Measurements from ENCODE around the gene IER5.
A peak's percentile ranks its signal among the peaks of the same experiment; 100 is the strongest.
"Not testable (repeated sequence)": the region's sequence is repeated elsewhere in the genome, so short reads cannot be mapped to it uniquely, and the experiment has no call there.

The IER5 gene

GRCh38 chr1:181088079-181089016 is at the start of gene IER5:
IER5 (plus strand) TSS chr1:181088700; CDS start chr1:181088903, 203 bp downstream.
- DNase-seq, result peak; percentile 96

DNA sequence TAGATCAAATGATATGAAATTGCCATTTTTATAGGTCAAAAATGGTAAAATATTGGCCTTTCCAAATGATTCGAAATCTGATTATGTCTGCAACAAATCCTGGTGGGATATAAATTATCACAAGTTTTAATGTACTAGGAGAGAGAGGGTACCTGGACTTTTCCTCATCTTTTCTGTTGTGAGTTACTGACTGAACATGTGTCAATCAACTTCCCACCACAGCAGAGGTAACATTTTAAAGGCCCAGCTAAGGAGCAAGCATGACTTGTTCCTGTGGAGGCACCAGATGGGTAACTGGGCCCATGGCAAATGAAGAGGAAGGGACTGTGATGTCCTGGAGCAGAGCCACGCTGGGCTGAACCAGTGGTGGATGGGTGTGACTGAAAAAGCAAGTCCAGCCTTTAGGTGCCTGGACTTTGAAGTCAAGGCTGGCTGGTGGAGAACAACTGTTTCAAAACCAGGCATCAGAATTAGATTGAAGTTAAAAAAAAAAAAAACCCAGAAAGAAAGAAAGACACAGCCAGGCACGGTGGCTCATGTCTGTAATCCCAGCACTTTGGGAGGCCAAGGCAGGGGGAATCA is 48.1 kb upstream of the IER5 start:
- no peak for DNase-seq

DNA sequence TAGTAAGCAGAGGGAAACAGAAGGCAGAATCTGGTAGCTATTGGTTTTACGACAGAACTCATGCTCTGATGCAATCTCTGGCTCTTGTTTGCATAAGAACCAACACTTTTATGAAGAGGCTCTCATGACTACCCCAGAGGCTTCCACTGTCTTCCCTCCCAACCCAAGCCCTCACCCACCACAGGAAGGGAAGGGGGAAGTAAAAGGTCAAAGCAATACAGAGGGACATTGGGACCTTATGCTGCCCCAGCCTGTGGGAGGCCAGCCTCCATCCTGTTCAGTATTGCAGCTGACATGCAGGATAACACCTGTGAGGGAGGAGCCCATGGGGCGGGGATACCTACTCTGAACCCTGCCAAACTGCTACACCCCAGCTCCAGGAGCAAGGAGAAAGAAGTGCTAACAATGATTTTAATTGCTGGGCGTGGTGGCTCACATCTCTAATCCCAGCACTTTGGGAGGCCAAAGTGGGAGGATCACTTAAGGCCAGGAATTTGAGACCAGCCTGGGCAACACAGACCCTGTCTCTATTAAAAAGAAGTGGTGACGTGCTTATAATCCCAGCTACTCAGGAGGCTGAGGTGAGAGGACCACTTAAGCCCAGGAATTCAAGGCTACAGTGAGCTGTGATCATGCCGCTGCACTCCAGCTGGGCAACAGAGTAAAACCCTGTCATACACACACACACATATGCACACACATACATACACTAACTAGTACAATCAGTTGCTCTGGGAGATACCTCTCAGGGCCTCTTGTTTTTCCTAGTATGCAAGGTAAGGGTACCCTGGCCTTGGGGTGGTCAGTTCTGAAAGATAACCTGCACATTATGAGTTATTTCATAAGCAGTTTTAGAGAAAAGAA is 45.2 kb upstream of the IER5 start:
- no peak for DNase-seq

GRCh38 chr1:181044449-181044966 is 44.0 kb upstream of the IER5 start:
- peak; percentile 49 for DNase-seq

DNA sequence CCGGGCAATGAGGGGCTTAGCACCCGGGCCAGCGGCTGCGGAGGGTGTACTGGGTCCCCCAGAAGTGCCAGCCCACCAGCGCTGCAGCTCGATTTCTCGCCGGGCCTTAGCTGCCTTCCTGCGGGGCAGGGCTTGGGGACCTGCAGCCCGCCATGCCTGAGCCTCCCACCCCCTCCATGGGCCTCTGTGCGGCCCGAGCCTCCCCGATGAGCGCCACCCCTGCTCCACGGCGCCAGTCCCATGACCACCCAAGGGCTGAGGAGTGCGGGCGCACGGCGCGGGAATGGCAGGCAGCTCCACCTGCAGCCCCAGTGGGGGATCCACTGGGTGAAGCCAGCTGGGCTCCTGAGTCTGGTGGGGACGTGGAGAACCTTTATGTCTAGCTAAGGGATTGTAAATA is 42.6 kb upstream of the IER5 start:
- DNase-seq, result not testable (repeated sequence)

DNA sequence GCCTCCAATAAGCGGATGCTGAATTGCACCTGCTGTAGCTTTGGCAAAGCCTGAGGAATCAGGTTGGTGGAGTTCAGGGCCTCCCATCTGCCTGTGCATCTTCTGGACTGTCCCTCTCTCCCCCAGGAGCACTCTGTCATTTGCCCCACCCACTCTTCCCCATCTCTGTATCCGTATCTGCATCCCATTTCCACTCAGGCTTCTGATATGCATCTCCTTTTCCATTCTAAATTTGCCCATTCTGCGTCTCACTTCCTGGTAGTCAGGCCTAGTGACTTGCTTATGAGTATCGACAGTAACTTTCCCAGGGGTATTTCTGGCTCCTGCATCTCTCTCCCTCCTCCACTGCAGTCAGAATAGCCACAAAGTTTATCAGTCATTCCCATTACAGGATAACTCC is 39.1 kb upstream of the IER5 start:
- DNase-seq, result no peak

GRCh38 chr1:181050922-181051321 is 37.6 kb upstream of the IER5 start:
- DNase-seq, result no peak

GRCh38 chr1:181056560-181056959 is 31.9 kb upstream of the IER5 start:
- no peak for DNase-seq

GRCh38 chr1:181057079-181057478 is 31.4 kb upstream of the IER5 start:
- DNase-seq, result no peak

- no peak for DNase-seq
These were observed 29.1 kb upstream of the IER5 start for GRCh38 chr1:181059435-181059834.

GRCh38 chr1:181060066-181060465 is 28.4 kb upstream of the IER5 start:
- DNase-seq, result no peak

DNA sequence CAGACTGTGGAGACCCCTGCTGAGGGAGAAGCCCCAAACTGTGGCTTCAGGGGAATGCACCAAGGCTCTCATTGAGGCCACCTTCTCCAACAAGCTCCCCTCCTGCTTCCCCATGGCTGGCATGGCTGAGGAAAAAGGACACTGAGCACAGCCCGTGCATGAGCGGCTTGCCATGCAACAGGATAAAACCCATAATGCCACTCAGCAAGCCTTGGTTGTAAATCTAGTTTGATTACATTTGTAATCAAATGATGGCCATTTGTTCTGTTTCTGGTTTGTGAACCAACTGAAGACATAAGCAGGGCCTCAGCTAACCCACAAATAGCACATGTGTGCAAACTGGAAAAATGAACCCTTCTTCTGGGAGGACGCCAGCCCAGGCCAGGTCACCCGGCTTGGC is 27.6 kb upstream of the IER5 start:
- DNase-seq, result not testable (repeated sequence)

GRCh38 chr1:181061487-181061886 is 27.0 kb upstream of the IER5 start:
- DNase-seq, result no peak

GRCh38 chr1:181061891-181062835 is 26.3 kb upstream of the IER5 start:
- peak; percentile 31 for DNase-seq

DNA sequence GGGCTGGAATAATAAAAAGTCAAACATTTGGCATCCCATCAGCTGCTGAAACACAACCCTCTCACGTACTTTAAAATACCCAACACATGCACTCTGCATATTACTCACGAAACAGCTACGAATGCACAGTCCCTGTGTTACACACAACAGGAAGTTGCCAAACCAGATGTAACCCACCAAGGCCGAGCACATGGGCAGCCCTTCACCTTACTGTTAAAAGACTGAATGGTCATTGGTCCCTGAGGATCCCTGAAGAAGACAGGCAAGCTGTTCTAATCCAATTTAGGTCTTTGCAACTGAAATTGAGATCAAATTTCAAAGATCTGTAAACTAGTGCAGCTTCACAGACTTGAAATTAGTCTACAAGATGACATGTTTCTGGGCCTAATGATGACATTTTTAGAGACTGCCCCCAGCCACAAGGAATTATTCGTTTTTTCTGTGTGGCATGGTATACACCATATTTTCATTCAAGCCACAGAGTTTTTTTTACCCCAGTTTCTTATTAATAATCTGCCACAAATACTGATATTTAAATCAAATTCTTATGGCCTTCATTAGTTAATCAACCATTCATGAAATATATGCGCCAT is 25.6 kb upstream of the IER5 start:
- peak; percentile 23 for DNase-seq

- DNase-seq, result no peak
These were observed 24.4 kb upstream of the IER5 start for GRCh38 chr1:181064011-181064623.

- no peak for DNase-seq
These were observed 23.8 kb upstream of the IER5 start for GRCh38 chr1:181064702-181065101.

DNA sequence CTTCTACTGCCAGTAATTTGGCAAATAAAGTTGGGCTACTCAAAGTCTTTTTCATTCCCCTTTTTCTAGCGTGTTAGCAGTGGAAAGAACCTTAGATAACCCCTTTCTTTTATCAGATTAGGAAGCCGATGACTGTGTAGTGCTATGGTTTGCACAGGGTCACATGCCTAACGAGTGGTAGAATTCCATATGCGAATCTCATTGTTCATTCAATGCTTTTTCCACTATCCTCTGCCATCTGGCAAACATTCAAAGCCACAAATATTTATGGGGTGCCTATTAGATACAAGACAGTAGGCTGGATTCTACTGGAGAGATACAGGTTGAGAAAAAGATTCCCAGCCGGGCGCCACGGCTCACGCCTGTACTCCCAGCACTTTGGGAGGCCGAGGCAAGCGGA is 14.9 kb upstream of the IER5 start:
- DNase-seq, result no peak

DNA sequence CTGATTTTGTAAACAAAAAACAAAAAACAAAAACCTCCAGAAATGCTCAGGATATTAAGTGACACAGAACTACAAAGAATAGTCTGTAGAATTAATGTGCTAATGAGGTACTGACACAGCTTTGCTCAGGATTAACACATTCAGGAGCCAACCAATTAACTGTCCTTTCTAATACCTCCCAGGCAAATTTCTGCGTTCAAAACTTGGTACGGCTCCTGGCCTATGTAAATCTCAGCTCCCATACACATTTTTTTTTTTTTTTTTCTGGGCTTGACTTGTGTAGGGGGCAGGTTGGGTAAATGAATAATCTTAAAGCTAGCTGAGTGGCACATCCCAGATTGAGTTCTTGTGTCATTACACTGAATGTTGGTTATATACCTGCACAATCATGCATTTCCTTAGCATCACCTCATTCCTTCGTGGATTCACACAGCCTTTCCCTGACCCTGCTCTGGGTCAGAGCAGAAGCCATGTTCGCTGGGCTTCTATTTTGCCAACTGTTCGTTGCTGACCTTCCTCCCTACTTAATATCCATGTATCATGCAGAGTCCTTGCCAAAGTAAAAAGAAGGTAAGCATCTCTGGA is 12.6 kb upstream of the IER5 start:
- DNase-seq, result no peak

- no peak for DNase-seq
These were observed 11.6 kb upstream of the IER5 start for GRCh38 chr1:181076852-181077251.
